GM12874 (cell line): Measurements from ENCODE around the gene ACTC1.

Experiments
- CTCF ChIP-seq: IDR thresholded peaks from 2 replicates; pipeline ENCODE4 v1.5.1; 2011; ENCODE audit warnings: low read depth, mild to moderate bottlenecking, control low read depth, low read length, moderate library complexity; ENCODE audit not compliant: insufficient read depth

The ACTC1 gene

GRCh38 chr15:34754674-34755418 lies 40.5 kb downstream of the ACTC1 start, which contains the start of gene GJD2:
Gene GJD2, minus strand, starts transcription at chr15:34754998. Its CDS starts 510 bp downstream, at chr15:34754488.
- no peak for TF ChIP-seq CTCF

- TF ChIP-seq CTCF: no peak
Observed at GRCh38 chr15:34754171-34754601, 41.2 kb downstream of the ACTC1 start.

- TF ChIP-seq CTCF: no peak
Observed at GRCh38 chr15:34753236-34753894, 42.0 kb downstream of the ACTC1 start.

- no peak for TF ChIP-seq CTCF
Observed at GRCh38 chr15:34749691-34750090, 45.7 kb downstream of the ACTC1 start.
